Duodenal mucosa (tissue), 2 donors: Measurements from ENCODE around the gene HIRIP3.
"Not testable (repeated sequence)": the region's sequence is repeated elsewhere in the genome, so short reads cannot be mapped to it uniquely, and the experiment has no call there.

Experiments used
- H3K27ac ChIP-seq: one replicate; pipeline ENCODE4 v1.7.0; 2013; ENCODE audit warnings: low read depth, low read length
- H3K27me3 ChIP-seq, 2 donors: one replicate each; pipeline ENCODE4 v1.7.0; 2013; ENCODE audit warnings: low read length in 2 of 2, control low read depth in 1 of 2; ENCODE audit not compliant: insufficient read depth in 2 of 2, control insufficient read depth in 1 of 2
- H3K36me3 ChIP-seq, 2 donors: one replicate each; pipeline ENCODE4 v1.7.0; 2013; ENCODE audit warnings: low read length in 2 of 2, control low read depth in 1 of 2; ENCODE audit not compliant: insufficient read depth in 2 of 2, control insufficient read depth in 1 of 2
- H3K4me1 ChIP-seq, 2 donors: one replicate each; pipeline ENCODE4 v1.7.0; 2013; ENCODE audit warnings: low read length in 2 of 2, control low read depth in 1 of 2; ENCODE audit not compliant: insufficient read depth in 2 of 2, control insufficient read depth in 1 of 2
- H3K4me3 ChIP-seq, 2 donors: one replicate each; pipeline ENCODE4 v1.7.0; 2013; ENCODE audit warnings: low read length in 2 of 2, low read depth in 1 of 2
- H3K9ac ChIP-seq, 2 donors: one replicate each; pipeline ENCODE4 v1.7.0; 2013; ENCODE audit warnings: low read length in 2 of 2, low read depth in 1 of 2
- H3K9me3 ChIP-seq, 2 donors: one replicate each; pipeline ENCODE4 v1.7.0; 2013; ENCODE audit warnings: low read length in 2 of 2, control low read depth in 1 of 2; ENCODE audit not compliant: control insufficient read depth in 1 of 2

HIRIP3 gene

DNA sequence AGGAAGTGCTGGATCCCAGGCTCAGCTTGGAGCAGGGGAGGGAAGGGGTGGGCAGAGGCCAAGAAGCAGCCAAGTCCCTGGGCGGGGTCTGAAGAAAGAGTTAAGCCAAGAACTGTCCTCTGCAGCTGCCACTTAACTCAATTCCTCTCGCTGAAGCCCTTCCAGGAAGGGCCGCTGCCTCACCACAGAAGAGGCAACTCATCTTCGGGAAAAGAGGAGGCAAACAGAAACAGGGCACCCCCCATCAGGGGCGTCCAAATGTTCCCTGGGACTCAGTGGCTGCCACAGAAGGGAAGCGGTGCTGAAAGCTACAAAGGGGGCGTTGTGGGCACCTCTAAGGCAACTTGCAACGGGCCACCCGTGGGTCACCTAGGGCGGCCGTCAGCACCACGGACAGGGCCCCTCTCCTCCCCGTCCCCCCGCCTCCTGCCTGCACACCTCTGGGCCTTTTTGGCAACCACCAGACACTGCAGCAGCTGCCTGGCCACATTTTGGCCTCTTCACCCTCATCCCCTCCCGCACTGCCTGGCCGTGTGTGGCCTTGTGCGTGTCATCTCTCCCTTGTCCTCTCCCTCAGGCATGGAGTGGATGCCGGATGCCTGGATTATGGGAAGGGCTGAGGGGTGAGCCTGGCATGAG lies 33.1 kb upstream of the HIRIP3 start:
- peaks cover 51 to 52% of the 10 kb centered on the region in 2 donors for H3K27me3 ChIP-seq
- H3K27ac ChIP-seq, result no peak overlapping the region
- no peaks in the 10 kb centered on the region for H3K9me3 ChIP-seq
- H3K4me1 ChIP-seq, result no peaks in the 10 kb centered on the region
- H3K9ac ChIP-seq, result no peak overlapping the region
- H3K4me3 ChIP-seq, result no peak overlapping the region
- H3K36me3 ChIP-seq, result no peaks in the 10 kb centered on the region

DNA sequence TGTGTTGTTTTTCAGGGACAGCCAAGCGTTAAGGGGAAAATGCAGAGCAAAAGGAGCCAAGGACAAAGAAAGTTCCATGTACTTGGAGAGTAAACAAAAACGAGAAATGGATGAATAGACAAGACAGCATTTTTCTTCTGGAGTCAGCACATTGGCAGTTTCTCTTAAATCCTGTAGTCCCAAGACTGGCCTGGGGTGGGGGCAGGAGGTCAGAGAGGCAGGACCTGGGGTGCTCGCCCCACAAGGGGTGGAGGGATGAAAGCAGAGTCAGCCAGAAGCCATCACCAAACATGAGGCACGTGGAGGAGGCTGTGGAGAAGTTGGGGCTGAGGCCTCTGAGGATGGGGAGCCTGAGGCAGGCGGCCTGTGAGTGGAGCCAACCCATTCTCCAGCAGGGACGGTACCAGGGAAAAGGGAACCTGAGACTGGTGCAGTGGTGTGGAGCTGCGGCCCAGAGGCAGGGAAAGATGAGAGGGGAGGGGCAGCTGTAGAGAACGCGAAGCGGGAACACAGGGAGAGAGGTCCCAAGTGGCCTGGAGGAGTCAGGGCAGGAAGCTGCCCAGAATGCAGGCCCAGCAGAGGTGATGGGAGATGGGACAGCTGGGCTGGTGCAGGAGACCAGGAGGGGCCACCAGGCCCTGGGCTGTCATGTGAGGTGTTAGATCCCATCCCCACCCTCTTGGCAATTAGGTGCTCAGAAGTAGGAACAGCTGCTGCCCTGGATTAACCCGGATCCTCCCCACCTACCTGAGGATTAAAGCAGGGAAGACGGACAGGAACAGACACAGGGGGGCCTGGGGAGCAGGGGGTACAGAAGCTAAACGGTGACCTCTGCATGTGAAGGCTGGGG lies 32.4 kb upstream of the HIRIP3 start:
- no peaks in the 10 kb centered on the region for H3K36me3 ChIP-seq
- no peak overlapping the region for H3K4me3 ChIP-seq
- no peaks in the 10 kb centered on the region for H3K4me1 ChIP-seq
- H3K9ac ChIP-seq, result no peak overlapping the region
- H3K27ac ChIP-seq, result no peak overlapping the region
- H3K27me3 ChIP-seq, result peaks cover 51 to 52% of the 10 kb centered on the region in 2 donors
- no peaks in the 10 kb centered on the region for H3K9me3 ChIP-seq

DNA sequence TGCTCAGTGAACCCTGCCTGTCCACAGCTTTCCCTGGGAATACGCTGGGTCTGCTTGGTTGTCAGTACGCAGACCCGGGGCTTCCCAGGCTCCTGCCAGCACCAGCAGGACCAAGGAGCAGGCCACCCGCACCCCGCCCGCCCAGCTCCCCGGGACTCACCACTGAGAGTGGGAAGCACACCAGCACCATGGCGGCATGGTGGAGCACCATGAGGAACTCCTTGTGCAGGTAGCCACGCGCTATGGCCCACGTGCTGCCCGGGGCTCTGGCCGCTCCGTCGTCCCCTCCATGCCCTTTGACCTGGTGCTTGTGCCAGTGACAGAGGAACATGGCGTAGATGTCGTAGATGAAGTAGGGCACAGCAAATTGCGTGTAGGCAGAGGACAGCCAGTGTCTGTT lies 31.0 kb upstream of the HIRIP3 start:
- Histone ChIP-seq H3K27me3 (peaks cover 41% of the 10 kb centered on the region in 2 donors), H3K36me3 (no peaks in the 10 kb centered on the region)

DNA sequence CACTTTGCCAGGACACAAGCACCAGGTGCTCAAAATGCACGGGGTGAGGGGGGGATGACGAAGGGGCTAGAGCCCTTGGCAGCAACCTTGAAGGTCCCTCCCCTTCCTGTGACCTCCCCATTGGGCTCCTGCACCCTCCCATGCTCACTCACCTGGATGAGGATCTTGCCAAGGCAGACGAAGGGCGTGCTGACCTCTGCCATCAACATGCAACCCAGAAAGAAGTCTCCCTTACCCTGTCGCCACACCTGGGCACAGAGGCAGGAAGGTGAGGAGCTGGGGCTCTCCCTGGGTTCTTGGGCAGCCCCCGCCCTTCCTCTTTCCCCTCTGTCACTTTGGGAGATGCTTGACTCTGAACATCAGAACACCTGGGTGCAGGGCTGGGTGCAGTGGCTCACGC lies 30.2 kb upstream of the HIRIP3 start:
- peaks cover 8 to 9% of the 10 kb centered on the region in 2 donors for H3K4me1 ChIP-seq
- H3K9me3 ChIP-seq, result no peaks in the 10 kb centered on the region
- H3K36me3 ChIP-seq, result no peaks in the 10 kb centered on the region
- H3K27ac ChIP-seq, result no peak overlapping the region
- H3K27me3 ChIP-seq, result peaks cover 34 to 37% of the 10 kb centered on the region in 2 donors
- H3K4me3 ChIP-seq, result no peak overlapping the region
- no peak overlapping the region for H3K9ac ChIP-seq

More for the DNA sequence above, 31.0 kb upstream of the HIRIP3 start:
- no peak overlapping the region for H3K9ac ChIP-seq
- H3K4me1 ChIP-seq, result peaks cover 3% of the 10 kb centered on the region in 2 donors
- no peaks in the 10 kb centered on the region for H3K9me3 ChIP-seq
- H3K27ac ChIP-seq, result no peak overlapping the region
- H3K4me3 ChIP-seq, result no peak overlapping the region

DNA sequence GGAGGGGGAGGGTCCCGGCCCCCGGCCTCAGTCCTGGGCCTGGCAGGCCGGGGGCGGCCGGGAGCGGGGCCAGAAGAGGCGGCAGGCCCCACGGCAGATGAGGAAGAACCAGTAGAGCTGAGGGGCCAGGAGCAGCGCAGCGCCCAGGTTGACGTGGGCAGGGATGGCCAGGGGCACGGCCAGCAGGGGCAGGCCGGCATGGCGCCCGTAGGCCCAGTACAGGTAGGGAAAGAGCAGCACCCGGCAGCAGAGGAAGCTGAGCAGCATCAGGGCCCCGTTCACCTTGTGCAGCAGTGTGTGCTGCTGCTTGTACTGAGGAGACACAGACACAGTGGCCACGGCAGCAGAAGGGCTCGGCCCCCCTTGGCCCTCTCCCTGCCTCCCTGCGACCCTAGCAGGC lies 29.7 kb upstream of the HIRIP3 start:
- Histone ChIP-seq H3K9ac (no peak overlapping the region), H3K9me3 (no peaks in the 10 kb centered on the region), H3K36me3 (no peaks in the 10 kb centered on the region), H3K27ac (no peak overlapping the region), H3K4me1 (peaks cover 8 to 9% of the 10 kb centered on the region in 2 donors), H3K27me3 (peaks cover 32 to 33% of the 10 kb centered on the region in 2 donors), H3K4me3 (no peak overlapping the region)

DNA sequence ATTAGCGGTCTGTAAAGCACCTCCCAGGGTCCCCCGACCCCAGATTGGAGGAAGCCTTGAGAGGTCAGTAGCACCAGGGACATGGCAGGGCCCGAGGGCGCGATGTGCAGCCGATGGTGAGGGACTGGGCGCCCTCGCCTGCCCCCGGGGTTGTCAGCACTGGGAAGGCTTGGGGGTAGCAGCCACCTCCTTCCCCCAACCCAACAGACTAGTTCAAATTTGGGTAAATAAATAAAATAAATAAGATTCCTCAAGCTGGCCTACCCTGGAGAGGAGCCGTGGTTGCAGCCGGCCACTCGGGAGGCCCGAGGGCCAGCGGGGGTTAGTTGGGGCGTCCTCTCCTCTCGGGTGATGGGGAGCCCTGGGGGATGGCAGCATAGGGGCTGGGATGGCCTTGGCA lies 29.0 kb upstream of the HIRIP3 start:
- Histone ChIP-seq H3K9ac (no peak overlapping the region), H3K9me3 (no peaks in the 10 kb centered on the region), H3K27ac (no peak overlapping the region), H3K4me1 (peaks cover 8 to 9% of the 10 kb centered on the region in 2 donors), H3K4me3 (no peak overlapping the region), H3K36me3 (no peaks in the 10 kb centered on the region), H3K27me3 (peaks cover 25 to 26% of the 10 kb centered on the region in 2 donors)

DNA sequence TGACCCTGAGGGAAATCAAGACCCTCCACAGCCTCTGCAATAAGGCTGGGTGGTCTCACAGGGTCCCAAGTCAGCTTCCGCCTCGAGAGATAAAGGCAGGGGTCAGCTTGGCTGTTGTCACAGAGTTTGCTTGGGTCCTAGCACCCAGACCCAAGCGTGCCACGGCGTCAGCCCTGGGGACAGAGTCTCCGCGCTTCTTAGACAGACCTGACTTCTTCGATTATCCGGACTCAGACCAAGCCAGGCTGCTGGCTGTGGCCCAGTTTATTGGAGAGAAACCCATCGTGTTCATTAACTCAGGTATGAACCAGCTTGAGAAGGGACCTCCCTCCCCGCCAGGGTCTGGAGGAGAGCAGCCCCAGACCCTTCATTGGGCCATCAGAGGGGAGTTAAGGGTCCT lies 28.2 kb upstream of the HIRIP3 start:
- Histone ChIP-seq H3K27ac (no peak overlapping the region), H3K9me3 (no peaks in the 10 kb centered on the region), H3K27me3 (peaks cover 16 to 18% of the 10 kb centered on the region in 2 donors), H3K4me3 (no peak overlapping the region), H3K9ac (no peak overlapping the region), H3K4me1 (peaks cover 8 to 9% of the 10 kb centered on the region in 2 donors), H3K36me3 (no peaks in the 10 kb centered on the region)

DNA sequence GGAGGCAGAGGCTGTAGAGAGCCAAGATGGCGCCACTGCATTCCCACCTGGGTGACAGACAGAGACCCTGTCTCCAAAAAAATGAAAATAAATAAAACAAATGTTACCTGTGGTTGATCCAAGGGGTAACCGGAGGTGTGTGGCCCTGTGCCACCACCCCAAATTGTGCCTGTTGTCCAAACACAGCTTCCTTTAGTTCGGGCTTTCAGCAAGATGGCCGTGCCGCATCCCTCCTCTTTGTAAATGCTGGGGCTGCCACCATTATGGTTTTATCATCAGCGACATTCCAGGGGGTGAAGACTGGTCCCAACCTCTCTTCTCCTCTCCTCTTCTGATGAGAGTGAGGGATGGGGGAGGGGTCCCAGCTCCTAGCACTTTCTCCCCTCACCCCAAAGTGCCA lies 27.5 kb upstream of the HIRIP3 start, which contains the start of gene C16orf92:
TSS of gene C16orf92 (plus strand) at position 312 of the 400 bp plus-strand sequence. CDS start 143 bp downstream, outside the sequence.
- H3K9ac ChIP-seq, result no peak within 1 kb of the TSS

DNA sequence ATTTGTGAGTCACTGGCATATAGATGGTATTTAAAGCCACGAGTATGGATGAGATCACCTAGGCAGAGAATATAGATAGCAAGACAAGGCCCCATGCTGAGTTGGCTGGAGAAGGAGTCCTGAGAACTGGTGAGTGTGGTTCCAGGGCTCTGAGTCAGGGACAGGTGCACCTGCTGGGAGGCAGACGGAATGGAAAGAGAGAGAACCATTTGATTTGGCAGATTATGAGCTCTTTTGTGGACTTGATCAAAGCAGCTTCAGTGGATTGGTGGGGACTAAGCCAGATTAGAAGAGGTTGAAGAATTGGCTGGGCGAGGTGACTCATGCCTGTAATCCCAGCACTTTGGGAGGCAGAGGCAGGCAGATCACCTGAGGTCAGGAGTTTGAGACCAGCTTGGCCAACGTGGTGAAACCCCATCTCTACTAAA lies 23.3 kb upstream of the HIRIP3 start:
- Histone ChIP-seq H3K9me3 (no peaks in the 10 kb centered on the region), H3K9ac (no peak overlapping the region), H3K27ac (no peak overlapping the region), H3K4me3 (no peak overlapping the region), H3K36me3 (no peaks in the 10 kb centered on the region), H3K27me3 (no peaks in the 10 kb centered on the region), H3K4me1 (peaks cover 8 to 9% of the 10 kb centered on the region in 2 donors)

More for the DNA sequence above, 27.5 kb upstream of the HIRIP3 start, which contains the start of gene C16orf92:
- Histone ChIP-seq H3K27me3 (peaks cover 10 to 18% of the 10 kb centered on the region in 2 donors), H3K9me3 (no peaks in the 10 kb centered on the region), H3K27ac (no peak within 1 kb of the TSS), H3K36me3 (no peaks in the 10 kb centered on the region), H3K4me1 (peaks cover 8 to 9% of the 10 kb centered on the region in 2 donors), H3K4me3 (no peak within 1 kb of the TSS)

DNA sequence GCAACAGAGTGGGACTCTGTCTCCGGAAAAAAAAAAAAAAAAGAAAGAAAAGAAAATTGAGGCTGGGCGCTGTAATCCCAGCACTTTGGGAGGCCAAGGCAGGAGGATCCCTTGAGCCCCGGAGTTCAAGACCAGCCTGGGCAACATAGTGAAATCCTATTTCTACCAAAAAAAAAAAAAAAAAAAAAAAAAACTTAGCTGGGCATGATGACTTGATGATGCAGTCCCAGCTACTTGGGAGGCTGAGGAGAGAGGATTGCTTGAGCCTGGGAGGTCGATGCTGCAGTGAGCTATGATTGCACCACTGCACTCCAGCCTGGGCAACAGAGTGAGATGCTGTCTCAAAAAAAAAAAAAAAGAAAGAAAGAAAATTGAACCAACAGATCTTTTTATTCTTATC lies 22.5 kb upstream of the HIRIP3 start:
- not testable (repeated sequence) for H3K27me3 ChIP-seq, H3K27ac ChIP-seq, H3K36me3 ChIP-seq, H3K9me3 ChIP-seq, H3K4me1 ChIP-seq, H3K9ac ChIP-seq, H3K4me3 ChIP-seq
